ENCODE results near the gene SMYD3.

The SMYD3 gene

DNA sequence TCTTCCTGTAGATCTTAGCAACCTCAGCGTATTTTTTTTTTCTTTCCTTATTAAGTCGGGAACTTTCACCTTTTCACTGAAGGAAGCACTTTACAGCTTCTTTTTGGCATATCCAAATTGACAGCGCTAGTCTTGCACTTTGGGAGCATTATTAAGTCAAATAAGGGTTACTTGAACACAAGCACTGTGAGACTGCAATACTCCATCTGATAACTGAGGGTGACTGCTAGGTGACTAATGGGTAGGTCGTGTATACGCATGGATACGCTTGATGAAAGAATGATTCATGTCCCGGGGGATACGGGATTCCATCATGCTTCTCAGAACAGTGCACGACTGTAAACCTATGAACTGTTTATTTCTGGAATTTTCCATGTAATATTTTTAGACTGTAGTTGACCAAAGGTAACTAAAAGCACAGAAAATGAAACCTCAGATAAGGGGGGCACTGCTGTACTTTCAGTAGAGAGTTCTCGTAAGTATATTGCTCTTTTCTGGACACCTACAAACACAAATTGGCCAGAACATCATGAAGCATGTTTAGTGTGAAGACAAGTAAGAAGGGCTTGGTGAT lies 364.7 kb downstream of the SMYD3 start:
- Histone ChIP-seq H2AFZ (no peak overlapping the region), H3K79me2 (no peaks in the 10 kb centered on the region), H3K4me1 (peaks cover 5% of the 10 kb centered on the region), H3K36me3 (ENCODE audit: control insufficient read depth, insufficient read depth, low read length) (no peaks in the 10 kb centered on the region), H3K4me2 (ENCODE audit: low read length) (peak overlapping the region; percentile 43), H3K9ac (no peak overlapping the region), H3K27me3 (ENCODE audit: control insufficient read depth, insufficient read depth, low read length) (no peaks in the 10 kb centered on the region), H3K9me3 (ENCODE audit: control insufficient read depth, low read length) (no peaks in the 10 kb centered on the region), H3K4me3 (ENCODE audit: low read depth, low read length) (peak overlapping the region; percentile 18), H3K27ac (no peak overlapping the region)
- TF ChIP-seq, protein P1, sequence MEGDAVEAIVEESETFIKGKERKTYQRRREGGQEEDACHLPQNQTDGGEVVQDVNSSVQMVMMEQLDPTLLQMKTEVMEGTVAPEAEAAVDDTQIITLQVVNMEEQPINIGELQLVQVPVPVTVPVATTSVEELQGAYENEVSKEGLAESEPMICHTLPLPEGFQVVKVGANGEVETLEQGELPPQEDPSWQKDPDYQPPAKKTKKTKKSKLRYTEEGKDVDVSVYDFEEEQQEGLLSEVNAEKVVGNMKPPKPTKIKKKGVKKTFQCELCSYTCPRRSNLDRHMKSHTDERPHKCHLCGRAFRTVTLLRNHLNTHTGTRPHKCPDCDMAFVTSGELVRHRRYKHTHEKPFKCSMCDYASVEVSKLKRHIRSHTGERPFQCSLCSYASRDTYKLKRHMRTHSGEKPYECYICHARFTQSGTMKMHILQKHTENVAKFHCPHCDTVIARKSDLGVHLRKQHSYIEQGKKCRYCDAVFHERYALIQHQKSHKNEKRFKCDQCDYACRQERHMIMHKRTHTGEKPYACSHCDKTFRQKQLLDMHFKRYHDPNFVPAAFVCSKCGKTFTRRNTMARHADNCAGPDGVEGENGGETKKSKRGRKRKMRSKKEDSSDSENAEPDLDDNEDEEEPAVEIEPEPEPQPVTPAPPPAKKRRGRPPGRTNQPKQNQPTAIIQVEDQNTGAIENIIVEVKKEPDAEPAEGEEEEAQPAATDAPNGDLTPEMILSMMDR (IDR thresholded peaks at IDR 0.05): no peak

DNA sequence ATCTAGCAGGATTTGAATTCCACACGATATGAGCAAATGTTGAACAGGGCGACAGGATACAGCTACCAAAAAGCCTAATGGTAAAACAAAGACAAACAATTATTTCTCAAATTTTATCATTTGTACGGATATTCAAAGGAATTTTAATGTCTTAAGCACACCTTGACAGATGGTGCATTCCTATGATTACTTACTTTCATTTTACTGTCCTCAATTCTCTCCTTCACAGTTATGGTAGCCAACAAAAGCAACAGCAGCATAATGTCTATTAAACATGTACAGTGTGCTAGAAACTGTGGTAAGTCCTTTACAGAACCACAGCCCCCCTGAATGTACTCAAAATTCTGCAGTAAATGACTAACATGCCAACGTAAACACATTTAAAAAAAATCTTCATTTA lies 365.8 kb downstream of the SMYD3 start:
- no peaks in the 10 kb centered on the region for H3K27me3 ChIP-seq (ENCODE audit: control insufficient read depth, insufficient read depth, low read length)
- no peak overlapping the region for H3K4me3 ChIP-seq (ENCODE audit: low read depth, low read length)

DNA sequence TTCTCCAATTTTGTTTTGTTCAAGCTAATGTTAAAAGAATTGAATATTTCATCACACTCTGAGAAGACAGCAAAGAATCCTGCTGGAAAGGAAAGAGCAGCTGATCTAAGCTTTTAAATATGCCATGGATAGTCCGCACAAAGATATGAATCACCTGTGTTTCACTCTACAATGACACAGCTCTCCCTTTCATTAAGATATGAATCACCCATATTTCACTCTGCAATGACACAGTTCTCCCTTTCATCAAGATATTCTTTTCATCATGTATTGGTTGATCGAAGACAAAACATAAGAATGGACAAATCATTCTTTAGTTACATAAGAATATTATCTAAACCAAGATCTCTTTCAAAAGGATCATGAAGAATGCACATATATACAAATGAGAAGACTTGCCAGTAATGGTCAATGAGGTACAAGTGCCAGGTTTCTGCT lies 367.3 kb downstream of the SMYD3 start:
- Histone ChIP-seq H3K9ac (no peak overlapping the region), H3K4me2 (ENCODE audit: low read length) (no peak overlapping the region), H3K4me1 (peaks cover 5% of the 10 kb centered on the region), H3K27me3 (ENCODE audit: control insufficient read depth, insufficient read depth, low read length) (no peaks in the 10 kb centered on the region), H3K4me3 (ENCODE audit: low read depth, low read length) (no peak overlapping the region), H2AFZ (no peak overlapping the region), H3K36me3 (ENCODE audit: control insufficient read depth, insufficient read depth, low read length) (no peaks in the 10 kb centered on the region), H3K27ac (no peak overlapping the region), H3K79me2 (no peaks in the 10 kb centered on the region), H3K9me3 (ENCODE audit: control insufficient read depth, low read length) (no peaks in the 10 kb centered on the region)
- TF ChIP-seq, protein P1 (IDR thresholded peaks at IDR 0.05): no peak

More for the DNA sequence above, 365.8 kb downstream of the SMYD3 start:
- Histone ChIP-seq H3K4me1 (peaks cover 5% of the 10 kb centered on the region), H3K9ac (no peak overlapping the region), H3K27ac (no peak overlapping the region), H2AFZ (no peak overlapping the region), H3K79me2 (no peaks in the 10 kb centered on the region), H3K36me3 (ENCODE audit: control insufficient read depth, insufficient read depth, low read length) (no peaks in the 10 kb centered on the region), H3K9me3 (ENCODE audit: control insufficient read depth, low read length) (no peaks in the 10 kb centered on the region), H3K4me2 (ENCODE audit: low read length) (no peak overlapping the region)
- TF ChIP-seq, protein P1 (IDR thresholded peaks at IDR 0.05): no peak

DNA sequence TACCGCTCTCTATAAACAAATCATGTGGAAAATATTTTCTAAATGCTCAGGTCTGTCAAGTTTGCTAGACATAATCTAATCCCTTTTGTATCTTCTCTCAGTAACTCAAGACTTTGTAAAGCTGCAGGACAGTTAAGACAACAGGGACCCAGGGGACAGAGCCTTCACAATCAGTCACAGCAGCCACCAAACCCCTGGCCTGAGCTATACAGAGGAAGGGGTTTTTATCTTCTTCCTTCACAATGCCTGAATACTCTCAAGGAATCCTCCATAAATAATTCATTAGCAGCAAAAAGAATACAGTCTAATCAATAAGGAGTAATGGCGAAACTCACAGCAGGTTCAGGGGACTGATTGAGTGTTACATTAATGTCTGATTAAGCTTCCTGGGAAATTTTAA lies 368.3 kb downstream of the SMYD3 start:
- Histone ChIP-seq H3K9me3 (ENCODE audit: control insufficient read depth, low read length) (no peaks in the 10 kb centered on the region), H3K4me2 (ENCODE audit: low read length) (no peak overlapping the region), H3K4me3 (ENCODE audit: low read depth, low read length) (no peak overlapping the region), H3K27ac (no peak overlapping the region), H2AFZ (no peak overlapping the region), H3K36me3 (ENCODE audit: control insufficient read depth, insufficient read depth, low read length) (no peaks in the 10 kb centered on the region), H3K4me1 (peaks cover 5% of the 10 kb centered on the region), H3K9ac (no peak overlapping the region), H3K27me3 (ENCODE audit: control insufficient read depth, insufficient read depth, low read length) (no peaks in the 10 kb centered on the region), H3K79me2 (no peaks in the 10 kb centered on the region)
- TF ChIP-seq, protein P1 (IDR thresholded peaks at IDR 0.05): no peak

DNA sequence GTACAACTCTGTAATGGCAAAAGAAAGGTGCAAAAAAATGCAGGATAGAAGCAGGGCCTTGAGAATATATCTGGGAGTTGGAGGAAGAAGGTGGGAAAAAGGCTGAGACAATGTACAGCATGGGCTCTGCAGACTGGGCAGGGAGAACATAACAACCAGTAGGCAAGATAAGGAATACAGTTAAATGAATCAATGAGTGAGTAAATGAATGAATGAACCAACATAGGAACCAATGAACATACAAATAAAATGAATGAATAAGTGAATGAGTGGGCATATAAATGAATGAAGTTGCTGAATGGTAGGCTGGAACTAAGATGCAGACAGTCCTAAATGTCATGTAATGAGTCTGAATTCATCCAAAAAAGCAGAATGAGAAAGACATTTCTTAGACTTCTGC lies 370.6 kb downstream of the SMYD3 start:
- Histone ChIP-seq H3K4me3 (ENCODE audit: low read depth, low read length) (no peak overlapping the region), H3K79me2 (no peaks in the 10 kb centered on the region), H3K9ac (no peak overlapping the region), H3K4me2 (ENCODE audit: low read length) (no peak overlapping the region), H3K27me3 (ENCODE audit: control insufficient read depth, insufficient read depth, low read length) (no peaks in the 10 kb centered on the region), H3K36me3 (ENCODE audit: control insufficient read depth, insufficient read depth, low read length) (no peaks in the 10 kb centered on the region), H3K9me3 (ENCODE audit: control insufficient read depth, low read length) (no peaks in the 10 kb centered on the region), H2AFZ (no peak overlapping the region), H3K27ac (no peak overlapping the region), H3K4me1 (peaks cover 3% of the 10 kb centered on the region)
- TF ChIP-seq, protein P1 (IDR thresholded peaks at IDR 0.05): no peak
